Mesendoderm (in vitro differentiated cells): Measurements from ENCODE around the gene ING3.
A peak's percentile ranks its signal among the peaks of the same experiment; 100 is the strongest.

Experiments used
- DNase-seq: peaks from one replicate; pipeline ENCODE4 v3.0.0; 2013
- H2AK5ac ChIP-seq: 2 replicates; pipeline ENCODE4 v1.6.1; 2013; ENCODE audit warnings: low read length, inconsistent platforms
- H2BK120ac ChIP-seq: 2 replicates; pipeline ENCODE4 v1.6.1; 2013; ENCODE audit warnings: low read depth, mild to moderate bottlenecking, low read length, moderate library complexity, mixed read lengths
- H2BK15ac ChIP-seq: replicated peaks from 2 replicates; pipeline ENCODE4 v1.6.1; 2013; ENCODE audit warnings: low read depth, mild to moderate bottlenecking, moderate library complexity
- H2BK5ac ChIP-seq: 2 replicates; pipeline ENCODE4 v1.6.1; 2013; ENCODE audit warnings: low read length, inconsistent platforms
- H3K18ac ChIP-seq: 2 replicates; pipeline ENCODE4 v1.6.1; 2013; ENCODE audit warnings: mild to moderate bottlenecking, low read length, mixed read lengths
- H3K23ac ChIP-seq: one replicate; pipeline ENCODE4 v1.6.1; 2013; ENCODE audit warnings: low read length
- H3K27ac ChIP-seq: 2 replicates; pipeline ENCODE4 v1.5.1; 2013; ENCODE audit warnings: low read depth, mild to moderate bottlenecking, inconsistent platforms, low read length, moderate library complexity
- H3K27me3 ChIP-seq: 2 replicates; pipeline ENCODE4 v1.6.1; 2013; ENCODE audit warnings: low read length, control low read depth, mild to moderate bottlenecking, inconsistent platforms; ENCODE audit not compliant: insufficient read depth, poor library complexity
- H3K36me3 ChIP-seq: 2 replicates; pipeline ENCODE4 v1.6.1; 2013; ENCODE audit warnings: low read length, inconsistent platforms; ENCODE audit not compliant: control insufficient read depth, insufficient read depth
- H3K4ac ChIP-seq: one replicate; pipeline ENCODE4 v1.6.1; 2013; ENCODE audit warnings: low read depth, mild to moderate bottlenecking, low read length, moderate library complexity
- H3K4me1 ChIP-seq: 2 replicates; pipeline ENCODE4 v1.6.1; 2013; ENCODE audit warnings: low read depth, low read length, inconsistent platforms; ENCODE audit not compliant: control insufficient read depth
- H3K4me2 ChIP-seq: 2 replicates; pipeline ENCODE4 v1.6.1; 2013; ENCODE audit warnings: low read length
- H3K4me3 ChIP-seq: 2 replicates; pipeline ENCODE4 v1.5.1; 2013; ENCODE audit warnings: mild to moderate bottlenecking, low read length
- H3K56ac ChIP-seq: one replicate; pipeline ENCODE4 v1.6.1; 2013; ENCODE audit warnings: low read length
- H3K79me1 ChIP-seq: 2 replicates; pipeline ENCODE4 v1.6.1; 2013; ENCODE audit warnings: low read length, inconsistent platforms
- H3K79me2 ChIP-seq: 2 replicates; pipeline ENCODE4 v1.6.1; 2013; ENCODE audit warnings: mild to moderate bottlenecking, low read length; ENCODE audit not compliant: control insufficient read depth, insufficient read depth
- H3K9ac ChIP-seq: 2 replicates; pipeline ENCODE4 v1.6.1; 2013; ENCODE audit warnings: low read length, inconsistent platforms
- H4K5ac ChIP-seq: one replicate; pipeline ENCODE4 v1.6.1; 2013; ENCODE audit warnings: low read length
- H4K8ac ChIP-seq: one replicate; pipeline ENCODE4 v1.6.1; 2013; ENCODE audit warnings: low read depth, mild to moderate bottlenecking, control low read depth, low read length, moderate library complexity
- WGBS: extraction: QIAGEN DNeasy Blood & Tissue Kit; methylation state at CpG from one replicate; pipeline ENCODE4 v1.1.7; 2013; ENCODE audit warnings: low lambda C conversion rate, missing lambda C conversion rate; ENCODE audit not compliant: insufficient coverage; ENCODE audit errors: extremely low coverage; 5-methylcytosine and 5-hydroxymethylcytosine counted together

Gene ING3

GRCh38 chr7:120942861-120943260, 7.7 kb upstream of the ING3 start:
- H2BK15ac ChIP-seq, result no peak overlapping the region
- H3K18ac ChIP-seq, result no peak overlapping the region
- no peak overlapping the region for H3K4me2 ChIP-seq
- no peak overlapping the region for H4K5ac ChIP-seq
- H3K36me3 ChIP-seq, result no peaks in the 10 kb centered on the region
- H3K4ac ChIP-seq, result no peak overlapping the region
- no peaks in the 10 kb centered on the region for H3K4me1 ChIP-seq
- no peak overlapping the region for H2BK5ac ChIP-seq
- no peak overlapping the region for H2BK120ac ChIP-seq
- no peak for DNase-seq
- H4K8ac ChIP-seq, result no peak overlapping the region
- H3K79me2 ChIP-seq, result no peaks in the 10 kb centered on the region
- no peak overlapping the region for H3K9ac ChIP-seq
- H3K4me3 ChIP-seq, result no peak overlapping the region
- H3K27me3 ChIP-seq, result no peaks in the 10 kb centered on the region
- no peak overlapping the region for H3K56ac ChIP-seq
- no peaks in the 10 kb centered on the region for H3K79me1 ChIP-seq
- no peak overlapping the region for H3K23ac ChIP-seq
- no peak overlapping the region for H3K27ac ChIP-seq
- WGBS, result no CpG with 5 or more reads among the region's 1 CpG
- no peak overlapping the region for H2AK5ac ChIP-seq

- Histone ChIP-seq H3K79me1 (no peaks in the 10 kb centered on the region), H3K18ac (no peak overlapping the region), H4K5ac (no peak overlapping the region), H3K27me3 (no peaks in the 10 kb centered on the region), H2BK5ac (no peak overlapping the region), H4K8ac (no peak overlapping the region), H3K36me3 (no peaks in the 10 kb centered on the region), H2BK120ac (no peak overlapping the region), H3K4me3 (no peak overlapping the region), H3K79me2 (no peaks in the 10 kb centered on the region), H3K4ac (no peak overlapping the region), H3K4me1 (no peaks in the 10 kb centered on the region), H3K23ac (no peak overlapping the region), H3K27ac (no peak overlapping the region), H2AK5ac (no peak overlapping the region), H3K9ac (no peak overlapping the region), H3K56ac (no peak overlapping the region), H3K4me2 (no peak overlapping the region), H2BK15ac (no peak overlapping the region)
- DNase-seq, result no peak
- no CpG with 5 or more reads among the region's 6 CpGs for WGBS
Measured at GRCh38 chr7:120944826-120945562, 5.6 kb upstream of the ING3 start.

- Histone ChIP-seq H2BK5ac (no peak overlapping the region), H3K18ac (no peak overlapping the region), H3K4me3 (no peak overlapping the region), H2AK5ac (no peak overlapping the region), H3K56ac (no peak overlapping the region), H3K27me3 (no peaks in the 10 kb centered on the region), H3K4me1 (no peaks in the 10 kb centered on the region), H3K79me2 (peaks cover 7% of the 10 kb centered on the region), H3K4me2 (no peak overlapping the region), H4K8ac (no peak overlapping the region), H3K4ac (no peak overlapping the region), H2BK120ac (no peak overlapping the region), H3K9ac (no peak overlapping the region), H3K23ac (no peak overlapping the region), H3K27ac (no peak overlapping the region), H3K79me1 (peaks cover 3% of the 10 kb centered on the region), H2BK15ac (no peak overlapping the region), H4K5ac (no peak overlapping the region), H3K36me3 (no peaks in the 10 kb centered on the region)
- no peak for DNase-seq
Measured at GRCh38 chr7:120947980-120948379, 2.6 kb upstream of the ING3 start.

- Histone ChIP-seq H2AK5ac (no peak overlapping the region), H3K27me3 (no peaks in the 10 kb centered on the region), H3K56ac (no peak overlapping the region), H3K27ac (no peak overlapping the region), H3K79me1 (peaks cover 3% of the 10 kb centered on the region), H3K23ac (no peak overlapping the region), H3K79me2 (peaks cover 7% of the 10 kb centered on the region), H3K4me3 (no peak overlapping the region), H3K36me3 (no peaks in the 10 kb centered on the region), H2BK5ac (no peak overlapping the region), H3K9ac (no peak overlapping the region), H3K4me1 (no peaks in the 10 kb centered on the region), H3K4ac (no peak overlapping the region), H2BK120ac (no peak overlapping the region), H4K5ac (no peak overlapping the region), H3K4me2 (no peak overlapping the region), H2BK15ac (no peak overlapping the region), H4K8ac (no peak overlapping the region), H3K18ac (no peak overlapping the region)
- whole genome bisulfite sequencing, result 100% methylated on average over 3 of the region's 8 CpGs
- no peak for DNase-seq
Measured at GRCh38 chr7:120949393-120949911, 1.1 kb upstream of the ING3 start.

- Histone ChIP-seq H3K56ac (no peak overlapping the region), H3K36me3 (no peaks in the 10 kb centered on the region), H3K9ac (no peak overlapping the region), H4K5ac (no peak overlapping the region), H3K27me3 (no peaks in the 10 kb centered on the region), H3K79me1 (peaks cover 3% of the 10 kb centered on the region), H3K4ac (no peak overlapping the region), H2AK5ac (no peak overlapping the region), H2BK15ac (no peak overlapping the region), H3K27ac (no peak overlapping the region), H2BK5ac (no peak overlapping the region), H3K4me3 (peak overlapping the region; percentile 26), H2BK120ac (no peak overlapping the region), H3K4me2 (peak overlapping the region; percentile 2), H3K79me2 (peaks cover 7% of the 10 kb centered on the region), H3K4me1 (no peaks in the 10 kb centered on the region), H3K18ac (no peak overlapping the region), H4K8ac (no peak overlapping the region), H3K23ac (no peak overlapping the region)
- DNase-seq, result no peak
- WGBS, result no CpG with 5 or more reads among the region's 10 CpGs
Measured at GRCh38 chr7:120949998-120950538, 509 bp upstream of the ING3 start.
